ENCODE measurements around the gene LIMA1. TPM values are rescaled to one million over a fixed set of nuclear protein-coding genes. Genes with fewer than 3 reads are reported as not detected.

LIMA1 gene
- total RNA-seq, 6 donors from 2014 or later, result 55.2 to 126 (median 68.8) TPM

DNA sequence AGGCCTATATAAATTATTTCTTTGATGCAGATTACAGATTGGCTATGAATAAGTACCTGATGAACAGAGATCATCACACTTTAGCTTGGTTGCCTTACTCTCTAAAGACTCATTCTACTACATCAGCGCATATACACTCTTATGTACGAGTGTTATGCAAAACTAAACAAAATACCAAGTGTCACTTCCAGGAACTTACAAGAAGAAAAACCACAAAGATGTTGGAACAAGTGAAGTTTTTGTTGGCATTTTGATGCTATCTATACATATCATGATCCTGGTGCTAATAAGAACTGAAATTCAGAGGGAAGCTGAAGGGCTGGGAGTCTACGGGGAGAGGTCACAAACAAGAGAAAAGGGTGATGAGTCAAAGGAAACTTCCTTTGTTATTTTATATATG is 68.3 kb downstream of the LIMA1 start:
- TF ChIP-seq POLR2A (IDR thresholded peaks at IDR 0.05) (no peak), POLR2AphosphoS5 (IDR thresholded peaks at IDR 0.05) (no peak), EP300 (IDR thresholded peaks at IDR 0.05) (no peak)
- TF ChIP-seq, protein P1, sequence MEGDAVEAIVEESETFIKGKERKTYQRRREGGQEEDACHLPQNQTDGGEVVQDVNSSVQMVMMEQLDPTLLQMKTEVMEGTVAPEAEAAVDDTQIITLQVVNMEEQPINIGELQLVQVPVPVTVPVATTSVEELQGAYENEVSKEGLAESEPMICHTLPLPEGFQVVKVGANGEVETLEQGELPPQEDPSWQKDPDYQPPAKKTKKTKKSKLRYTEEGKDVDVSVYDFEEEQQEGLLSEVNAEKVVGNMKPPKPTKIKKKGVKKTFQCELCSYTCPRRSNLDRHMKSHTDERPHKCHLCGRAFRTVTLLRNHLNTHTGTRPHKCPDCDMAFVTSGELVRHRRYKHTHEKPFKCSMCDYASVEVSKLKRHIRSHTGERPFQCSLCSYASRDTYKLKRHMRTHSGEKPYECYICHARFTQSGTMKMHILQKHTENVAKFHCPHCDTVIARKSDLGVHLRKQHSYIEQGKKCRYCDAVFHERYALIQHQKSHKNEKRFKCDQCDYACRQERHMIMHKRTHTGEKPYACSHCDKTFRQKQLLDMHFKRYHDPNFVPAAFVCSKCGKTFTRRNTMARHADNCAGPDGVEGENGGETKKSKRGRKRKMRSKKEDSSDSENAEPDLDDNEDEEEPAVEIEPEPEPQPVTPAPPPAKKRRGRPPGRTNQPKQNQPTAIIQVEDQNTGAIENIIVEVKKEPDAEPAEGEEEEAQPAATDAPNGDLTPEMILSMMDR (IDR thresholded peaks at IDR 0.05), result no peak
- H3K9me3 ChIP-seq, result no peaks in the 10 kb centered on the region
- DNase-seq (no peak), ATAC-seq (ENCODE audit: low FRiP score in 2 of 2) (no peak)
- H3K27ac ChIP-seq, result no peak overlapping the region
- WGBS, 2 donors, result 79 to 80% methylated on average over 3 of the region's 3 CpGs
- peaks cover 0 to 8% (median 0%) of the 10 kb centered on the region in 4 donors for H3K36me3 ChIP-seq
- H3K27me3 ChIP-seq, result no peaks in the 10 kb centered on the region
- H3K4me3 ChIP-seq, result no peak overlapping the region
- H3K4me1 ChIP-seq, result peaks cover 10 to 25% (median 21%) of the 10 kb centered on the region in 4 donors

DNA sequence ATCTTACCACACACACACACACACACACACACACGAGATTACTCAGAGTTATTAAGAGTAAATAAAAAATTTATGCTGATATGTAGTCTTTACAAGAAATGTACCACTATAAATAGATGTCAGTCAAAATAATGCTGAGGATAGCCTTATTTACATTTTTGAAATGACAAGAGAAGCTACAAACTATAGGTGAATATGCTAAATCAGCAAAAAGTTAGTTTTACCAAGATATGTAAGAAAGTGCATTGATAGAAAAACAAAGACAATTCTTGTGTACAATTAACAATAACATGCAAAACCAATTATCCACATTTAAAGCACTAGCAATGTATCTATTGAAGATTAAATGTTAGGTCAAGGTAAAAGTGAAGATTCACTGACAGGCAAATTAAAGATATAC is 69.3 kb downstream of the LIMA1 start:
- 38 to 71% methylated on average over 1 of the region's 1 CpG for WGBS, 2 donors
- DNase-seq (no peak), ATAC-seq (ENCODE audit: low FRiP score in 2 of 2) (no peak)
- peaks cover 10 to 25% (median 20%) of the 10 kb centered on the region in 4 donors for H3K4me1 ChIP-seq
- no peaks in the 10 kb centered on the region for H3K27me3 ChIP-seq
- no peaks in the 10 kb centered on the region for H3K9me3 ChIP-seq
- no peak overlapping the region for H3K4me3 ChIP-seq
- H3K27ac ChIP-seq, result peak overlapping the region in 2 of 4 donors; percentile 40 to 79
- H3K36me3 ChIP-seq, result peaks cover 0 to 3% (median 0%) of the 10 kb centered on the region in 4 donors
- TF ChIP-seq POLR2A (IDR thresholded peaks at IDR 0.05), result no peak
- no peak for TF ChIP-seq EP300 (IDR thresholded peaks at IDR 0.05)
- TF ChIP-seq, protein P1 (IDR thresholded peaks at IDR 0.05), result no peak
- TF ChIP-seq POLR2AphosphoS5 (IDR thresholded peaks at IDR 0.05), result no peak

DNA sequence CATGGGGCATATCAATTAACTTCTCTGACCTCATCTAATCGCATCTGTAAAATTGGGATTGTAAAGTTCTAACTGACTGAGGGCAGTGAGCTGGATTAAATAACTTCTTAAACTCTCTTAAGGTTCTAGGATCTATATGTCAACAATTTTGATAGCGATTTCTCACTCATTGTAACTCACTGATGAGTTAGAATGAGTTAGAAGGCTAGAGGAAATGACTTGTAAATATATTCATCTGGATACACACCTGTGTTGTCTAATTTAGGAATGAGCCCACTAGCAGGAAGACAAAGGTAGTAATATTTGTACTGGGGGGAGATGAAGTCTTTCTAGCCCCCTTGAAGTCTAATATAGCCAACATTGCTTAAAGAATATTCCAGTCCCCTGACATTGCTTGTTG is 69.9 kb downstream of the LIMA1 start:
- peaks cover 10 to 25% (median 20%) of the 10 kb centered on the region in 4 donors for H3K4me1 ChIP-seq

DNA sequence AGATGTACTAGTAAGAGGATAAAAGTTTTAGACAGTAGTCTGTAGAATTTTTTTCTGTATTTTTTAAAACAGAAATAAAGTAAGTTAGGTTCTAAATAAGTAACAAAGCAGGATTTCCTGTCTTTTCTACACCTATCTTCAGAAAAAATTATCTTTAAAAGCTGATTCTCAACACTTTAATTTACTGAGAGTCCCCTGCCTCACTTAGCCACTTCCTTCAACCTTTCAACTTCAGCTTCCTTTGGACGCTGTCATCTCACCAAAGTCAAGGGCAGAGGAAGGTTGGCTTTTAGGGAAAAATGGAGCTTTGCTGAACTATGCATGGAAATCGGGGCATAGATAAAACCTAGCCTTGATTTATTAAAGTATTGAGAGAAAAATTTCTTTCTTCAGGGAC is 71.3 kb downstream of the LIMA1 start:
- Histone ChIP-seq H3K27ac (peak overlapping the region; percentile 33 to 79 (median 58)), H3K4me3 (no peak overlapping the region), H3K27me3 (no peaks in the 10 kb centered on the region), H3K4me1 (peaks cover 10 to 25% (median 20%) of the 10 kb centered on the region in 4 donors), H3K36me3 (no peaks in the 10 kb centered on the region), H3K9me3 (no peaks in the 10 kb centered on the region)
- WGBS, 2 donors, result 54 to 74% methylated on average over 2 of the region's 2 CpGs
- TF ChIP-seq EP300 (IDR thresholded peaks at IDR 0.05) (no peak), POLR2A (IDR thresholded peaks at IDR 0.05) (no peak), POLR2AphosphoS5 (IDR thresholded peaks at IDR 0.05) (no peak)
- TF ChIP-seq, protein P1 (IDR thresholded peaks at IDR 0.05), result no peak
- no peak for ATAC-seq (ENCODE audit: low FRiP score in 2 of 2)
- no peak for DNase-seq

More for the DNA sequence above, 69.9 kb downstream of the LIMA1 start:
- ATAC-seq (ENCODE audit: low FRiP score in 2 of 2) (no peak), DNase-seq (no peak)
- Histone ChIP-seq H3K27me3 (no peaks in the 10 kb centered on the region), H3K9me3 (no peaks in the 10 kb centered on the region), H3K27ac (peak overlapping the region in 2 of 4 donors; percentile 40 to 79), H3K36me3 (peaks cover 0 to 3% (median 0%) of the 10 kb centered on the region in 4 donors), H3K4me3 (no peak overlapping the region)
- 88 to 89% methylated on average over 2 of the region's 2 CpGs for WGBS, 2 donors
- TF ChIP-seq EP300 (IDR thresholded peaks at IDR 0.05), result no peak
- no peak for TF ChIP-seq POLR2AphosphoS5 (IDR thresholded peaks at IDR 0.05)
- TF ChIP-seq POLR2A (IDR thresholded peaks at IDR 0.05), result no peak
- TF ChIP-seq, protein P1 (IDR thresholded peaks at IDR 0.05), result no peak
